CD4-positive, alpha-beta T cell treated with Interleukin-6 at 100 ng/mL for 8 hours (primary cell): ENCODE data around the gene PREPL.
"Not testable (repeated sequence)": the region's sequence is repeated elsewhere in the genome, so short reads cannot be mapped to it uniquely, and the experiment has no call there.

ENCODE experiments used
- DNase-seq: peaks from one replicate; pipeline ENCODE4 v3.0.0-alpha.2; 2020; ENCODE audit warnings: mixed read lengths, low spot score

Gene PREPL

GRCh38 chr2:44348400-44348799 lies 12.9 kb downstream of the PREPL start:
- no peak for DNase-seq

DNA sequence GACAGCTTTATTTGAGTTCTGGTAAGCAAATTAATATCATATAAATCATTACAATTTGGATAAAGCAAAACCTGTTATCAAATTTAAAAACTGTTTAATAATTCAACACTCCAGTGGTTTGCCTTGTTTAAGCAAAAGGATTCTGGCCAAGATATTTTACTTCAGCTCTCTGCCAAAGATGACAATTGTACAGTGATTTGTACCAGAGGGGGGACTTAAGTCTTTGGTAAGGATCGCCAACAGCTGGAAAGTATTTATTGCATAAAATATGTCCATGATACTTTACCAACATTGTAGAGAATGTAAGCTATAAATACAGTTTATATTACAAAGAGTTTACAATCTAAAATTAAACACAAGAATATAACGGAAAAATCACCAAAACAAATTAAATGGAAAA lies 13.8 kb downstream of the PREPL start:
- DNase-seq: no peak

DNA sequence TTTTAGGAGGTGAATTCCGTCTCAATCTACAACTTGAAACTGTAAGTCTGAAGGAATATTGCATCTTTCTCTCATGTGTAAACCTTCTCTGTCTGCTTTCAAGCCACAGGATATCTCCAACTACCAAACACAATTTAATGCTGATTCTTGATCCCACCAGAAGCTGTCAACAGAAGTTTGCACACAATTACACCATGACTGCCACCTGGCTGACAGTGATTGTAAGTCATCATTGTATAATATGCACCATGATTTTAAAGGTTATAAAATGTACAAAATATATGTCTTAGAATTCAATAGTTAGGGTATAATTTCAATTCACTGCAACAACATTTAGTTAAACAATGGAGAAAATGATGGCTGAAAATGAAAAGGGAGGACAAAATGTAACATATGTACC lies 18.4 kb downstream of the PREPL start:
- DNase-seq: no peak

DNA sequence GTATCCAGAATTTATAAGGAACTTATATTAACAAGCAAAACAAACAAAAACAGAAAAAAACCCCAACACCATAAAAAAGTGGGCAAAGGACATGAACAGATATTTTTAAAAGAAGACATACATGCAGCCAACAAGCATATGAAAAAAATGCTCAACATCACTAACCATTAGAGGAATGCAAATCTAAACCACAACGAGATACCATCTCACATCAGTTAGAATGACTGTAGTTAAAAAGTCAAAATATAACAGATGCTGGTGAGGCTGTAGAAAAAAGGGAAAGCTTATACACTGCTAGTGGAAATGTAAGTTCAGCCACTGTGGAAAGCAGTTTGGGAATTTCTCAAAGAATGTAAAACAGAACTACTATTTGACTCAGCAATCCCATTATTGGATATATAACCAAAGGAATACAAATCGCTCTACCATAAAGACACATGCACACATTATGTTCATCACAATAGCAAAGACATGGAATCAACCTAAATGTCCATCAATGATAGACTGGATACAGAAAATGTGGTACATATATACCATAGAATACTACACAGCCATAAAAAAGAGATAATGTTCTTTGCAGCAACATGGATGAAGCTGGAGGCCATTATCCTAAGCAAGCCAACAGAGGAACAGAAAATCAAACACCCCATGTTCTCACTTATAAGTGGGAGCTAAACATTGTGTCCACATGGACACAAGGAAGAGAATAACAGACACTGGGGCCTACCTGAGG lies 25.3 kb downstream of the PREPL start:
- no peak for DNase-seq

DNA sequence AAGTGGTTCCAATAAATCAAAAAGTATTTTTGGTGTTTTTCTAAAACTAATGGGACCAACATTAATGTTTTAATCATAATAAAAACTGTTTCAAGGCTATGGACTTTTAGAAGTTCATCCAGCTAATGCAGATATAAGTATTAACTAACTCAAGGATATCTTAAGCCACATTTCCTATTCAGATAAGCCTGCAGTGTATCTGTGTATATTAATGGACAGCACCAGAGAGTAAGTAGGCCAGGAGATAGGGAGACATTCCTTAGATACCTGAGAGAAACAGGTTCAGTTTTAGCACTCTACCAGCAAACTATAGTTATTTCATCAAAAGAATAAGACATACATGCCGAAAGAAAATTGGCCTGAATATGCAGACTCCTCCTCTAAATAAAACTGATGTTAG lies 27.3 kb downstream of the PREPL start:
- DNase-seq: no peak

GRCh38 chr2:44330801-44331200 lies 30.5 kb downstream of the PREPL start:
- no peak for DNase-seq

- DNase-seq: no peak
Measured at GRCh38 chr2:44329343-44329742, 32.0 kb downstream of the PREPL start.

- no peak for DNase-seq
Measured at GRCh38 chr2:44328750-44329149, 32.5 kb downstream of the PREPL start.

DNA sequence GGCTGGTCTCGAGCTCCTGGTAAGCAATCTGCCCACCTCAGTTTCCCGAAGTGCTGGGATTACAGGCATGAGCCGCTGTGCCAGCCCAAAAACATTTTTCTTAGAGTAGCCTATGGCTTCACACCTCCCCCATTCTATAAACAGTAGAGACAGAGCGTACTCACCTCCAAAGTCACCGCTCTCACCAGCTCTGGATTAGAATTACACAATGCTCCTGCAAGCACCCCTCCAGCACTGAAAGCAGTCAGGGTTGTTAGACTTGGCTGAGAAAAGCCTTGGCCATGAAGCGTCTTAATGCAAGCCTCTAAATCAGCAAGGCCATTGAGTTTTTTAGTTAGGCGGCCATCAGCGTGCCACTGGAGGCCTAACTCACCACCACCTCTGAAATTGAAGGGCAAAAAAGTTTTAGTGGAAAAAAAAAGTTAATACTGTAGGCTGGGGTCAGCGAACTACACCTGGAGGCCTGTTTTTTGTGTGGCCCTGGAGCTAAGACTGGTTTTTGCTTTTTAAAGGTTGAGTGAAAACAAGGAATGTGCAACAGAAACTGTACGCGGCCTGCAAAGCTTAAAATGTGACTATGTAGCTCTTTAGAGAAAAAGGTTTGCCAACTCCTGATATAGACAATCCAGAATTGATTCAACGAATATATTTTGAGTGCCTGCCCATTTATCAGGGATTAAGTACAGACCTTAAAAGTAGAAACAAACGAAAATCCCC lies 34.6 kb downstream of the PREPL start:
- no peak for DNase-seq

DNA sequence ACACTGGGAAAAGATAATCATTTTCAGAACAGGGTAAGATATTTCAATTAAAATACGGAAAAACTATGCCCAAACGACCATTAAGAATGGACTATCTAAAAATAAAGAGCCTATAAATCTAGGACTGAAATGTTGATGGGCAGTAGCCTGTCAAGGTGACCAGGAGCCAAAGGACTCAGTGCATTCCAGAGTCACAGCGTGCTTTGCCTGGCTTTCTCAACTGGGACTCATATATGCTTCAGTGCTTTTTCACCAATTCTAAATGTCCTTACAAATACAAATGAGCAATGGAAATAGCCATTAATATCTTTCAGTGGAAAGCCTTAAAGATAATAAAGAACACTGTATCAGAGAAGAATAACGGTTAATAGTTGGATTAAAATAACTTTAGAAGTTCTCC lies 35.4 kb downstream of the PREPL start:
- no peak for DNase-seq

DNA sequence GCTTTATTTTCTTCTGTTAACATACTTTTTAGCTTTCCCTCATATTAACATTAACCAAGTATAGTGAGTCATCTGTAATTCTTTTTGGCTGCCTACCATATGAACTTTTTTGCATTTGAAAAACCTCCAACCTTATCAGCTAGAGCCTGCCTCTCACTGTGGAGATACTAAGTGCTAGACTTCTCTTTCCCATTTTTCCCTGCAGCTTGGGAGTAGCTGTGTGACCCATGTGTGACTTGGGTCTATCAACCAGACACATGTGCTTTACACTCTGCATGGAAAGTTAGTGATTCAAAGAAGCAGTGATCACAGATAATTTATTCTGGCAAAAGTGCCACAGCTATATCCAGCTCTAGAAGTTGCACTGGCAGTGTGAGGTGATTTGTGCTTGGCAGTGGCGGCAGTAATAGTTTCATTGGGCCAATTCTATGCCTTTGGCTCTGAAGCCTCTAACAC lies 36.3 kb downstream of the PREPL start:
- DNase-seq: no peak

GRCh38 chr2:44321360-44321759 lies 39.9 kb downstream of the PREPL start:
- DNase-seq: no peak

GRCh38 chr2:44320832-44321231 lies 40.5 kb downstream of the PREPL start:
- no peak for DNase-seq

- no peak for DNase-seq
Measured at GRCh38 chr2:44315945-44316344, 45.3 kb downstream of the PREPL start.

- DNase-seq: no peak
Measured at GRCh38 chr2:44314362-44314761, 46.9 kb downstream of the PREPL start.

- no peak for DNase-seq
Measured at GRCh38 chr2:44310287-44310686, 51.0 kb downstream of the PREPL start.

DNA sequence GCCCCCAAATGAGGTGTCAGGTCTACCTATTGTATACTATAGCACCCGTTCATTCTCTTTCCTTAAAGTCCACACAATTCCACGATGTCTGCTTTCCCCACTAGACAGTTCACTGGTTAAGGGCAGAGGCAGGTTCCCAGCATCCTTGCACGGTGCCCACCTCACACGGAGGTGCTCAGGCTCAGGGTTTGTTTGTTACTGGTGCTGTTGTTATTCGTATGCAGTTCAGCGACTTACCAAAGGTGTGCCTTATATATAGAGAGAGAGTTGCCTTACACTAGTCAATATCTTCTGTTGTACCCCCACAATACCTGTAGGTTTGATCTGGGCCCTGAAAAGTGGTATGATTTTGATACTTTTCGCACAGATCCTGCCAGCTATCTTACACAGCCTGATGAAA lies 55.4 kb downstream of the PREPL start:
- DNase-seq: no peak

DNA sequence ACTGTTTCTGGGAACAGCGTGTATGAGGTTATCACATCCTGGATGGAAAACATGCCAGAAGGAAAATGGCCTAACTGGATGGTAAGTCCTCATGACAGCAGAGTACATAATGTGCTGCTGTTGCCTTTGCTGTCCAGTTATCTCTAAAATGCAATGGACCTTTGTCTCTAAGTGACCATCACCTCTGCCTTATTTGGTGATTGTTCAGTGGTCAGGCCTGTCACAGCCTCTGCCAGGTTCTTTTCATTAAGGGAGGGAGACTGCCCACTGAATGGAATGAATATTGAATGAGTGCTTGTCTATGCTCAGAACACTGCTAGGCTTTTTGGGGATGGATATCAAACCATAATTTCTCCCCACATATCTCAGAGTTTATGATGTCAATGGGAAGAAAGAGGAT lies 57.0 kb downstream of the PREPL start:
- DNase-seq: no peak

DNA sequence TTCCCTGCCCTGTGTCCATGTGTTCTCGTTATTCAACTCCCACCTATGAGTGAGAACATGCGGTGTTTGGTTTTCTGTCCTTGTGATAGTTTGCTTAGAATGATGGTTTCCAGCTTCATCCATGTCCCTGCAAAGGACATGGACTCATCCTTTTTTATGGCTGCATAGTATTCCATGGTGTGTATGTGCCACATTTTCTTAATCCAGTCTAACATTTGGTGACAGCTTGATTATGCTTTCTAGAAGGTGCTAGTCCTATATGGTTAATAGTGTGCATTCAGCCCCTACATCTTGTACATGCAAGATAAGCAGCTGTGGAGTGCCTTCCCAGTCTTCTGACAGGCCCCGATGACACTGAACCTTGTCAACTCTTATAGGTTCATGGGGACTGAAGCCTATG lies 57.5 kb downstream of the PREPL start:
- DNase-seq: not testable (repeated sequence)

- DNase-seq: no peak
Measured at GRCh38 chr2:44301111-44301510, 60.2 kb downstream of the PREPL start.

DNA sequence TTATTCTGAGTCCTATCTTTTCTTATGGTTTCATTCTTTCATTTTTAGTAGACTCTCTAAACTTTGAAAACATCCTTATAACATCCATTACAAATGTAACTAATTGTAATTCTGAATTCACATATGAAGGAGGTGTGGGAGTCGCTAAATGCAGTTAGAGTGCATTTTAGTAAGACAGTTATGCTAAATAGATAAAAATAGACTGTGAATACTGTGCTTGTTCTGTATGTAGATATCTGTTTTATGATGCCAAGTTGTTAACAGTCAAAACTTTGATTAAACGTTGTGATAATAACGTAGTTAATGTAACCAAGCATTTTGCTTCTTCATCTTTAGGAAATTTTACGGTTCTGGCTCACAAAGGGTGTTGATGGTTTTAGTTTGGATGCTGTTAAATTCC lies 61.7 kb downstream of the PREPL start:
- no peak for DNase-seq

DNA sequence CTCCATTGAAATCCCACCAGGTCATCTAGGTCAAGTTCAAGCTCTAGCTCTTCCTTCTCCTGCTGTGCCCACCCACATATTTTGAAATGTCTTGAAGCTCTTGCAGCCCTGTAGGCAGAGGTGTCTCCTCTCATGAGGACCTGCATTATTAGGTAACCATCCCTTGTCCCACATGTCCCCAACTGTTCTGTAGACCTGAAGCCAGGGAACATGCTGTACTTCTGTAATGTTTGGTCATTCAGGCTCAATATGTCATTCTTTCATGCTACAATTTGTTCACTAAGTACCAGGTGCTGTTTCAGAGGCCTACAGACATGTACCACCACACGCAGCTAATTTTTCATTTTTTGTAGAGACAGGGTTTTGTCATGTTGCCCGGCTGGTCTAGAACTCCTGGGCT lies 63.9 kb downstream of the PREPL start:
- no peak for DNase-seq

GRCh38 chr2:44296653-44297052 lies 64.6 kb downstream of the PREPL start:
- DNase-seq: no peak
